ENCODE data around the gene AURKB.
"Not testable (repeated sequence)": the region's sequence is repeated elsewhere in the genome, so short reads cannot be mapped to it uniquely, and the experiment has no call there.

Gene AURKB

GRCh38 chr17:8214000-8214399 lies 3.6 kb upstream of the AURKB start:
- H3K4me3 Mint-ChIP-seq; H3K27me3 Mint-ChIP-seq; H3K36me3 Mint-ChIP-seq (ENCODE audit: low read depth); H3K9me3 Mint-ChIP-seq; H3K27ac Mint-ChIP-seq: not testable (repeated sequence)
- H3K4me1 Mint-ChIP-seq (ENCODE audit: low read depth): peaks cover 18% of the 10 kb centered on the region

- H3K4me3 Mint-ChIP-seq: no peak overlapping the region
- H3K27ac Mint-ChIP-seq: no peak overlapping the region
- H3K36me3 Mint-ChIP-seq (ENCODE audit: low read depth): peaks cover 15% of the 10 kb centered on the region
- no peaks in the 10 kb centered on the region for H3K9me3 Mint-ChIP-seq
- H3K27me3 Mint-ChIP-seq: no peaks in the 10 kb centered on the region
- peaks cover 18% of the 10 kb centered on the region for H3K4me1 Mint-ChIP-seq (ENCODE audit: low read depth)
These were observed 2.2 kb upstream of the AURKB start for GRCh38 chr17:8212312-8213180.

GRCh38 chr17:8210761-8211458 lies 535 bp upstream of the AURKB start:
- Mint-ChIP-seq H3K9me3 (no peaks in the 10 kb centered on the region), H3K36me3 (ENCODE audit: low read depth) (peaks cover 28% of the 10 kb centered on the region), H3K4me3 (peak overlapping the region; percentile 94), H3K4me1 (ENCODE audit: low read depth) (peaks cover 28% of the 10 kb centered on the region), H3K27ac (peak overlapping the region; percentile 85), H3K27me3 (no peaks in the 10 kb centered on the region)

- Mint-ChIP-seq H3K27ac (no peak overlapping the region), H3K27me3 (no peaks in the 10 kb centered on the region), H3K9me3 (no peaks in the 10 kb centered on the region), H3K4me3 (no peak overlapping the region), H3K4me1 (ENCODE audit: low read depth) (peaks cover 27% of the 10 kb centered on the region), H3K36me3 (ENCODE audit: low read depth) (peaks cover 53% of the 10 kb centered on the region)
These were observed 3.8 kb downstream of the AURKB start for GRCh38 chr17:8206536-8206935.

- no peak overlapping the region for H3K27ac Mint-ChIP-seq
- H3K9me3 Mint-ChIP-seq: no peaks in the 10 kb centered on the region
- H3K4me1 Mint-ChIP-seq (ENCODE audit: low read depth): peaks cover 24% of the 10 kb centered on the region
- H3K36me3 Mint-ChIP-seq (ENCODE audit: low read depth): peaks cover 52% of the 10 kb centered on the region
- H3K27me3 Mint-ChIP-seq: no peaks in the 10 kb centered on the region
- H3K4me3 Mint-ChIP-seq: no peak overlapping the region
These were observed 5.4 kb downstream of the AURKB start for GRCh38 chr17:8204761-8205555.

- H3K36me3 Mint-ChIP-seq (ENCODE audit: low read depth): no peaks in the 10 kb centered on the region
- no peaks in the 10 kb centered on the region for H3K9me3 Mint-ChIP-seq
- no peaks in the 10 kb centered on the region for H3K27me3 Mint-ChIP-seq
- no peak overlapping the region for H3K4me3 Mint-ChIP-seq
- peaks cover 21% of the 10 kb centered on the region for H3K4me1 Mint-ChIP-seq (ENCODE audit: low read depth)
- no peak overlapping the region for H3K27ac Mint-ChIP-seq
These were observed 18.1 kb downstream of the AURKB start for GRCh38 chr17:8192070-8192815.

GRCh38 chr17:8190506-8190905 lies 19.9 kb downstream of the AURKB start:
- Mint-ChIP-seq H3K27ac (peak overlapping the region; percentile 17), H3K4me1 (ENCODE audit: low read depth) (peaks cover 13% of the 10 kb centered on the region), H3K27me3 (no peaks in the 10 kb centered on the region), H3K36me3 (ENCODE audit: low read depth) (no peaks in the 10 kb centered on the region), H3K9me3 (no peaks in the 10 kb centered on the region), H3K4me3 (no peak overlapping the region)

- Mint-ChIP-seq H3K9me3 (no peaks in the 10 kb centered on the region), H3K27me3 (no peaks in the 10 kb centered on the region), H3K4me3 (no peak within 1 kb of the TSS), H3K27ac (peak within 1 kb of the TSS; percentile 82), H3K4me1 (ENCODE audit: low read depth) (peaks cover 13% of the 10 kb centered on the region), H3K36me3 (ENCODE audit: low read depth) (no peaks in the 10 kb centered on the region)
These were observed 20.5 kb downstream of the AURKB start, which contains the start of gene BORCS6 for GRCh38 chr17:8189711-8190477. Gene BORCS6 (minus strand): TSS chr17:8190180. CDS start chr17:8190140, 40 bp downstream.

- Mint-ChIP-seq H3K4me3 (no peak overlapping the region), H3K27ac (no peak overlapping the region)
These were observed 21.2 kb downstream of the AURKB start for GRCh38 chr17:8189041-8189710.

GRCh38 chr17:8188263-8188839 lies 22.0 kb downstream of the AURKB start:
- H3K9me3 Mint-ChIP-seq: no peaks in the 10 kb centered on the region
- H3K27ac Mint-ChIP-seq: no peak overlapping the region
- no peak overlapping the region for H3K4me3 Mint-ChIP-seq
- no peaks in the 10 kb centered on the region for H3K36me3 Mint-ChIP-seq (ENCODE audit: low read depth)
- no peaks in the 10 kb centered on the region for H3K27me3 Mint-ChIP-seq
- H3K4me1 Mint-ChIP-seq (ENCODE audit: low read depth): peaks cover 13% of the 10 kb centered on the region

More at GRCh38 chr17:8189041-8189710, 21.2 kb downstream of the AURKB start:
- Mint-ChIP-seq H3K4me1 (ENCODE audit: low read depth) (peaks cover 13% of the 10 kb centered on the region), H3K27me3 (no peaks in the 10 kb centered on the region), H3K9me3 (no peaks in the 10 kb centered on the region), H3K36me3 (ENCODE audit: low read depth) (no peaks in the 10 kb centered on the region)

GRCh38 chr17:8187517-8188262 lies 22.7 kb downstream of the AURKB start:
- no peak overlapping the region for H3K4me3 Mint-ChIP-seq
- H3K27ac Mint-ChIP-seq: no peak overlapping the region
- H3K4me1 Mint-ChIP-seq (ENCODE audit: low read depth): peaks cover 16% of the 10 kb centered on the region
- no peaks in the 10 kb centered on the region for H3K27me3 Mint-ChIP-seq
- H3K36me3 Mint-ChIP-seq (ENCODE audit: low read depth): no peaks in the 10 kb centered on the region
- no peaks in the 10 kb centered on the region for H3K9me3 Mint-ChIP-seq

GRCh38 chr17:8186787-8187516 lies 23.4 kb downstream of the AURKB start:
- Mint-ChIP-seq H3K9me3 (no peaks in the 10 kb centered on the region), H3K4me3 (no peak overlapping the region), H3K27ac (no peak overlapping the region), H3K4me1 (ENCODE audit: low read depth) (peaks cover 17% of the 10 kb centered on the region), H3K27me3 (no peaks in the 10 kb centered on the region), H3K36me3 (ENCODE audit: low read depth) (no peaks in the 10 kb centered on the region)
